Activated T-helper 2 cell treated with anti-CD3 and anti-CD28 coated beads, Interferon-gamma antibody, Interleukin-2, Interleukin-4, amounts not matched to agents 10 μg/mL and 5 μg/mL and 100 μg/mL, durations not matched to agents 14 hours and 24 hours and 36 hours (primary cell): ENCODE measurements around the gene B4GALNT3. TPM values are rescaled to one million over a fixed set of nuclear protein-coding genes. Genes with fewer than 3 reads are reported as not detected.

Experiments used
- DNase-seq: peaks from one replicate; pipeline ENCODE4 v3.0.0; 2021; ENCODE audit warnings: low spot score
- H3K27ac Mint-ChIP-seq: one replicate; pipeline ENCODE4 v1.8.0; 2021; ENCODE audit warnings: mixed read lengths
- H3K27me3 Mint-ChIP-seq: one replicate; pipeline ENCODE4 v1.8.0; 2021; ENCODE audit warnings: low read depth, mixed read lengths
- H3K36me3 Mint-ChIP-seq: one replicate; pipeline ENCODE4 v1.8.0; 2021; ENCODE audit warnings: low read depth, mixed read lengths
- H3K4me1 Mint-ChIP-seq: one replicate; pipeline ENCODE4 v1.8.0; 2021; ENCODE audit warnings: low read depth, mixed read lengths
- H3K4me3 Mint-ChIP-seq: one replicate; pipeline ENCODE4 v1.8.0; 2021; ENCODE audit warnings: low read depth, mild to moderate bottlenecking, moderate library complexity, mixed read lengths
- H3K9me3 Mint-ChIP-seq: one replicate; pipeline ENCODE4 v1.8.0; 2021; ENCODE audit warnings: mixed read lengths
- intact Hi-C: fragments of 100-400 bp; cut with micrococcal nuclease; formaldehyde crosslinking; loops from one replicate; pipeline ENCODE4 v1.15.1; 2023
- total RNA-seq: library from RNA; stranded (reverse); gene quantifications from 2 replicates; pipeline ENCODE4 v1.2.3, GENCODE V29; 2022

The B4GALNT3 gene
- total RNA-seq, 1 donor from 2014 or later = 6.9 TPM

DNA sequence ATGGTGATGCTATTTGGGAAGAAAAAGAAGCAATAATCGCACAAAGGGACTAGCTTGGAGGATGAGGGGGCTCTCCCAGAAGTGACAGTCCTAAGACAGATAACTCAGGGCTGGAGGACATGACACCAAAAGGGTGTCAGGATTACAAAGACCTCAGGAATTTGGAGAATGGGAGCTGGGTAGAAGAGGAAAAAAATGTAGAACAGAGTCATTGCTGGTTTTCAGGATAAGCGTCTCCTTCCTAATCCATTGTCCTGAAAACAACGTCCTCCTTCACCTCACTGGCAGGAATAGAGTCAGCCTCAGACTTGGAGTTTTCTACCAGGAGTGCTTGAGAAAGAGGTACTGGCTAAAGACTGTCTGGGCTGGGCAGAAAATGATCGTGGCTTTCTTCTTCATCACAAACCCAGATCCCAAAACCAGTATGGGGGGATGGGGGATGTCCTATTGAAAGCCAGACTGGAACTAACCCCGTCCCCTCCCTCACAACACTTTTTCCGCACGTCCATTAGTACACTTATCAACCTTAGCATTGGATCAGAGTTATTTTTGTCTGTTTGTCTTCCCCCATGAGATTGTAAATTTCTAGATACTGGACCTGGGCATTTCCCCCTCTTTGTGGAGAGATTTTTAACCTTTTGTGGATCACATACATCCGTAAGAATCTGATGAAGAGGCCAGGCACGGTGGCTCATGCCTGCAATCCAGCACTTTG is 14.3 kb downstream of the B4GALNT3 start:
- H3K27ac Mint-ChIP-seq = no peak overlapping the region
- no peaks in the 10 kb centered on the region for H3K4me1 Mint-ChIP-seq
- H3K36me3 Mint-ChIP-seq = no peaks in the 10 kb centered on the region
- peaks cover 26% of the 10 kb centered on the region for H3K27me3 Mint-ChIP-seq
- DNase-seq = no peak
- intact Hi-C loops = no loop called here
- no peaks in the 10 kb centered on the region for H3K9me3 Mint-ChIP-seq
- no peak overlapping the region for H3K4me3 Mint-ChIP-seq

DNA sequence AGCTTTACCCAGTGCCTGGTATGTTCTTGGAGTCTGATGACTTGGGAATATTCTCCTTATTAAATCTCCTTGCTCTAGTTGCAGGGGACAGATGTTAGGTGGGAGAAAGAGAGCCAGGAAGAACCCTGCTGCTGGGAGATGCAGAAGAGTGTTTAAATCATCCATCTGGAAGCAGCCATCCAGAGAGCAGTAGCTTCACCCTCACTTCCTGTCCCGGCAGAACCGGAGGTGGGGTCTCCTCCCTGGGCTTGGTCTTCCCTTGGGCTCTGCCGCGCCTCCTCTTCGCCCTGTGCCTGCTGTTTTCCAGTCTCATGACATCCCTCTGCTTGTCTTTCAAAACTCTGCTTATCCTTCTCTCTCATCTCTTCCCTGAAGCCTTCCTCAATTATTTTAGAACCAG is 15.5 kb downstream of the B4GALNT3 start:
- intact Hi-C loops = no loop called here
- no peaks in the 10 kb centered on the region for H3K4me1 Mint-ChIP-seq
- H3K36me3 Mint-ChIP-seq = no peaks in the 10 kb centered on the region
- H3K27me3 Mint-ChIP-seq = peaks cover 26% of the 10 kb centered on the region
- no peak overlapping the region for H3K4me3 Mint-ChIP-seq
- H3K27ac Mint-ChIP-seq = no peak overlapping the region
- H3K9me3 Mint-ChIP-seq = no peaks in the 10 kb centered on the region
- DNase-seq = no peak

DNA sequence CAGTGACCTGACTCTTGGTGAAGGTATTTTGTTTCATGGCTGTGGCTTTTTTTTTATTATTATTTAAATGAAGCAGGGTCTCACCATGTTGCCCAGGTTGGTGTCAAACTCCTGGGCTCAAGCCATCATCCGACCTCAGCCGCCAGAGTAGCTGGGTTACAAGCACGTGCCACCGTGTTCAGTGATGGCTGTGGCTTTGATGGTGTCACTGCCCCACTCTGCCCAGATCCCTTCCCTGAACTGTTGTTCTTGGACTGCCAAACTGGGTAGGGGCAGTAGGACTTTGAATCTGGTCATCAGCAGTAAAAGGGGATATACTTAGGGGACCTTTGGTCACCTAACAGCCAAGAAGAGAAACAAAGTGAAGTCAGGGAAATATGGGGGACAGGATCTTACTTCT is 19.4 kb downstream of the B4GALNT3 start:
- no peaks in the 10 kb centered on the region for H3K9me3 Mint-ChIP-seq
- H3K4me1 Mint-ChIP-seq = no peaks in the 10 kb centered on the region
- no peak overlapping the region for H3K4me3 Mint-ChIP-seq
- intact Hi-C loops = no loop called here
- H3K27me3 Mint-ChIP-seq = peaks cover 30% of the 10 kb centered on the region
- H3K36me3 Mint-ChIP-seq = no peaks in the 10 kb centered on the region
- H3K27ac Mint-ChIP-seq = no peak overlapping the region
- DNase-seq = no peak

DNA sequence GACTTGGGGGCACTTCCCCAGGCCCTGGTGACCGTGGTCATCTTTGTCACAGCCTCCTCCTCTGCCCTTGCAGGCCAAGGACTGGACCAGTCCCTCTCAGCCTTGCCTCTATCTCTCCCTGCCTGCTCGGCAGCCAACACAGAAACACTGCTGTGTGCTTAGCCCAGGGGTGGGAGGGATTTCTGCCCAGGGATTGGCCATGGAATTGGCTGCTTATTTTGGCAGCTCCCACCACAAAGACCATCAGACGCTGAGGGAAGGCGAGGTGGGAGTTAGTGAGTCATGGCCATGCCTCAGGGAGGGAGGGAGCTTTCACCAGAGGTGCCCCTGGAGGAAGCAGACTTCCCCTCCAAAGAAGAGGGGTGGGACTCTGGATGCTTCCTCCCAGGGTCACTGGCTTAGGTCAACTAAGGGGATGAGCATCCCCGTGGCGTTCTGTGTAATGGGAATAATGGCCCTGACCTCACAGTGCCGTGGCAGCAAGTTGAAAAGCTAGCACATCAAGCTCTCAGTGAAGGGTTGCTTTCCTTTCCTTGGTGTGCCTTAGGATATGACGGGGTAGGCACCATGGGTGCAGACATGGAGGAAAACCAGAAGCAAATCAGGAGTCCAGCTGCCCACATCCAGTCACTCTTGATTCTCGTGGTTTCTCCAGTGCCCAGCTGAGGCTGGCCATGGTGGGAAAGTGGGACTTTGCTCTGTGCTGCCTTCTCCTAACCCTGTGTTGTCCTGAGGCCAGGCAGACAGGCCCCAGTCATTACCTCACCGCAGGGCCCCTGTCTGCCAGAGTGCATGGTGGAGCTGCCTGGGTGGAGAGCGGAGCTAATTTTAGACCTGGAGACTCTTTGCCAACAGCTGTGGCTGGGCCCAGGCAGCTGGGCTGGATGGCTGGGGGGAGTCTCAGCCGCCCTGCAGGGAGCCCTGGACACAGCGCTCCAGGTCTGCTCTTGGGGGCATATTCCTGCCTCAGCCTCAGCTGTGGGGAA is 21.4 kb downstream of the B4GALNT3 start:
- Mint-ChIP-seq H3K27me3 (peaks cover 28% of the 10 kb centered on the region), H3K36me3 (no peaks in the 10 kb centered on the region), H3K27ac (no peak overlapping the region), H3K4me3 (no peak overlapping the region), H3K4me1 (no peaks in the 10 kb centered on the region), H3K9me3 (no peaks in the 10 kb centered on the region)
- no peak for DNase-seq
- intact Hi-C loops = no loop called here

DNA sequence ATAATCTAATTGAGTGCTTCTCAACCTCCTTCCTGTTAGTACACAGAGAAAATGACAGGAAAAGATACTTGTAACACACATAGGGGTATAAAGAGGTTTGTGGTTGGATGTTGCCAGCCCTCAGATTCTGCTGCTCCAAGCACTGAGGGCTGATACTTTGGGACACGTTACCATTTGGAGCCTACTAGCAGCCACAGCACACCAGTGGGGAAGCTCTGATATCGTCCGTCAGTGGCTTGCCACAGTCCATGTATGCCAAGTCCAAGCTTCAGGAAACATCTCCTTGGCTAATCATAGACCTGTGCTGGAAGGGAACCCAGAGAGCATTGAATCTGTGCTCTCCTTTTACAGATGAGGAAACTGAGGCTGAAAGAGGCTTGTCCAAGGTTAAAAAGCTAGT is 22.3 kb downstream of the B4GALNT3 start:
- Mint-ChIP-seq H3K36me3 (no peaks in the 10 kb centered on the region), H3K4me3 (no peak overlapping the region), H3K9me3 (no peaks in the 10 kb centered on the region), H3K27me3 (peaks cover 26% of the 10 kb centered on the region), H3K4me1 (no peaks in the 10 kb centered on the region), H3K27ac (no peak overlapping the region)
- intact Hi-C loops = no loop called here
- no peak for DNase-seq

DNA sequence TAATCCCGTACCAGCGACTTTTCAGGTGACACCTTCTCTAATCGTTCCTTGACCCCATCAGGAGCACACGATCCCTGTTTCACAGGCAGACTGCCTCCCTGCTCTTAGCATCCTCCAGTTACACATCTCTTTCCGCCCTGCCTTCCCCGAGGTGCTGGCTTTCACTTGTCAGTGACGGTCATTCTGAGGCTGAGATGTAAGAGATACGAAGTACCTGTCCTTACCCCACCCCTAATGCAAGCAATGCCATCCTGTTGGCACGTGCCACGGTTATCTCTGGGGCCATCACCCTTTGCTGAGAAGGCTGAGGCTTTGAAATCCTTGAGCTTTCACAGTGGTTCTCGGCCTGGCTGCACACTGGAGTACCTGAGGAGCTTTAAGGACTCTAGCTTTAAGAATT is 24.4 kb downstream of the B4GALNT3 start:
- DNase-seq = no peak
- intact Hi-C loops = no loop called here
- Mint-ChIP-seq H3K36me3 (no peaks in the 10 kb centered on the region), H3K9me3 (no peaks in the 10 kb centered on the region), H3K27me3 (peaks cover 24% of the 10 kb centered on the region), H3K4me1 (peaks cover 3% of the 10 kb centered on the region), H3K4me3 (no peak overlapping the region), H3K27ac (no peak overlapping the region)

DNA sequence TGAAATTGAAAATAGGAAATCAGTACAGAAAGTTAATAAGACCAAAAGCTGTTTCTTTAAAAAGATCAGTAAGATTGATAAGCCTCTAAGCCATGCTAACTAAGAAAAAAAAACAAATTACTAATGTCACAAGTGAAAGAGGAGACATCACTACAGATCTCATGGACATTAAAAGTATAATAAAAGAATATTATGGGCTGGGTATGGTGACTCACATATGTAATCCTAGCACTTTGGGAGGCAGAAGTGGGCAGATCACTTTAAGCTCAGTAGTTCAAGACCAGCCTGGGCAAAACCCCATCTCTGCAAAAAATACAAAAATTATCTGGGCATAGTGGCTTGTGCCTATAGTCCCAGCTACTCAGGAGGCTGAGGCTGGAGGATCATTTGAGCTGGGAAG is 30.5 kb downstream of the B4GALNT3 start:
- no peaks in the 10 kb centered on the region for H3K36me3 Mint-ChIP-seq
- intact Hi-C loops = no loop called here
- peaks cover 10% of the 10 kb centered on the region for H3K9me3 Mint-ChIP-seq
- H3K27me3 Mint-ChIP-seq = peaks cover 8% of the 10 kb centered on the region
- no peak overlapping the region for H3K4me3 Mint-ChIP-seq
- H3K27ac Mint-ChIP-seq = no peak overlapping the region
- peaks cover 3% of the 10 kb centered on the region for H3K4me1 Mint-ChIP-seq
- no peak for DNase-seq

DNA sequence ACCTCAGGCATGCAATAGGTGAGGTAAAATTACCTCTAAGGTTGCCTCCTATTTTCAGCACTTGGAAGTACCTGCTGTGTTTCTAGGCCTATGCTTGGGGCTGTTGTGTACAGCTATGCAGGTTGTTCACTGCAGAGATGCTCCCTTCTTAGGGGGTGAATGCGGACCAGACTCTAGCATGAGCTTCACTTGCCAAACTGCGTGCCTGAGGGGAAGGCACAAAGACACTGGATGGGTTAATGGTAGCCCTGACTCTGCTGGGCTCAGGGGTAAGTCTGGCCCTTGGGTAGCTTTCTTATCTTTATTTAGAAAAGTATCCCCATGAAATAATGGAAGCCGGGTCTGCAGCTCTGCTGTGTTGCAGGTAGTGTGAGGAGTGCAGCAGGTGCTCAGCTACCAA is 35.7 kb downstream of the B4GALNT3 start:
- no peak overlapping the region for H3K27ac Mint-ChIP-seq
- no peaks in the 10 kb centered on the region for H3K36me3 Mint-ChIP-seq
- DNase-seq = no peak
- H3K4me1 Mint-ChIP-seq = peaks cover 7% of the 10 kb centered on the region
- H3K4me3 Mint-ChIP-seq = no peak overlapping the region
- H3K27me3 Mint-ChIP-seq = peaks cover 6% of the 10 kb centered on the region
- intact Hi-C loops = no loop called here
- H3K9me3 Mint-ChIP-seq = peaks cover 4% of the 10 kb centered on the region

DNA sequence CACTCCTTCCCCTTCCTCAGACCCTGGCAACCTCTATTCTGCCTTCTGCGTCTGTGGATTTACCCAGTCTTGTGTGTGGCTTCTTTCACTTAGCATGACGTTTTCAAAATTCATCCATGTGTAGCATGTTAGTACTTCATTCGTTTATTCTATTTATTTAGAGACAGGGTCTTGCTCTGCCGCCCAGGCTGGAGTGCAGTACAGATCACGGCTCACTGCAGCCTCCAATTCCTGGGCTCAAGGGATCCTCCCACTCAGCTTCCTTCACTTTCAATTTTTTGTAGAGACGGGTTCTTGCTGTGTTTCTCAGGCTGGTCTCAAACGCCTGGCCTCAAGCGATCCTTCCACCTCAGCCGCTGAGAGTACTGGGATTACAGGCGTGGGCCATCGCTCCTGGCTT is 37.0 kb downstream of the B4GALNT3 start:
- Mint-ChIP-seq H3K27ac (no peak overlapping the region), H3K4me3 (no peak overlapping the region), H3K4me1 (peaks cover 7% of the 10 kb centered on the region), H3K9me3 (no peaks in the 10 kb centered on the region), H3K36me3 (no peaks in the 10 kb centered on the region), H3K27me3 (peaks cover 6% of the 10 kb centered on the region)
- intact Hi-C loops = no loop called here
- DNase-seq = no peak

DNA sequence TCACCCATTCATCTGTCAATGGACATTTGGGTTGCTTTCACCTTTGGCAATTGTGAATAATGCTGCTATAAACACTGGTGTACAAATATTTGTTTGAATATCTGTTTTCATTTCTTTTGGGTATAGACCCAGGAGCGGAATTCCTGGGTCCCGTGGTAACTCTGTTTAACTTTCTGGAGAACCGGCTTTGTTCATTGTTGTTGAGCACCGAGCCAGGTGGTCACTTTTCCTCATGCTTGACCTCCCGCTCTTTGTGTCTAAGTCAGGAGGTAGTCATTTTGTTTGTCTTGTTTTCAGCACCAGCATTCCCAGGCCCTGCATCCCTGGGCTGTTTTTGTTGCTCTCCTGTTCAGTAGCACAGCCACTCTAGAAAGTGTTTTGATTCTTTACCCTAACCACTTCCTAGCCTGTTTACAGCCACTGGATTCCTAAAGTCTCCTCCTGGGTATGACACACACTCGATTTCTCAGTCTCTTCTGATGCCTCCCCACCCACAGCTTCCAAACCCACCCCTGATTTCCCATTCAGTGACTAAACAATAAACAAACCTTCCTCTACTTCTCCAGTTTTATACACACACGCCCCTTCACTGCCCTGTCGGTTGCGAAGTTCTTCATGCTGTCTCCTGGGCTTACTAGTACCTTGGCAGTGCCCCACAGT is 37.9 kb downstream of the B4GALNT3 start:
- H3K4me3 Mint-ChIP-seq = no peak overlapping the region
- peaks cover 7% of the 10 kb centered on the region for H3K4me1 Mint-ChIP-seq
- DNase-seq = no peak
- no peaks in the 10 kb centered on the region for H3K36me3 Mint-ChIP-seq
- H3K27me3 Mint-ChIP-seq = peaks cover 6% of the 10 kb centered on the region
- H3K27ac Mint-ChIP-seq = no peak overlapping the region
- no peaks in the 10 kb centered on the region for H3K9me3 Mint-ChIP-seq
- intact Hi-C loops = no loop called here

DNA sequence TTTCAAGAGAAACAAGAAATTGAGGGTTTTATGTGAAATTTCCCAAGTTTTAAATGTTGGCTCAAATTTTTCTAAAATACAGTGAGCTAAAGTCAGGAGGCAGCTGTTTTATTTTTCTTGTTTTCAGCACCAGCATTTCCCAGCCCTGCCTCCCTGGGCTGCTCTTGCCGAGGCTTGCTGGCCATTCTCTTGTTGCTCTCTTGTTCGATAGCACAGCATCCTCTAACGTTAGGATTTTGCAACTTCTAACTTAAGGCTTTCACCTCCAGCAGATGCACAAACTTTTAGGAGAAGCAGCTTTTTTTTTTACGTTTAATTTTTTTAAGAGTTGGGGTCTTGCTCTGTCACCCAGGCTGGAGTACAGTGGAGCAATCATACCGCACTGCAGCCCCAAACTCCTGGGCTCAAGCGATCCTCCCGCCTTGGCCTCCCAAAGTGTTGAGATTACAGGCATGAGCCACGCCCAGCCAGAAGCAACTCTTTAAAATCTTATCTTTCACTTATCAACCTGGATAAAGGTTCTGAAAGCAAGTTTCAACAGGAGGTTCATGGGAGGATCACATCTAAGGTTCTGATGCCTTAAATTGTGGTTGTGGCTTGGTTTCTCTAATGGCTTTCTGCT is 40.2 kb downstream of the B4GALNT3 start:
- Mint-ChIP-seq H3K36me3 (no peaks in the 10 kb centered on the region), H3K27ac (no peak overlapping the region), H3K27me3 (peaks cover 14% of the 10 kb centered on the region), H3K4me1 (peaks cover 7% of the 10 kb centered on the region), H3K4me3 (no peak overlapping the region), H3K9me3 (no peaks in the 10 kb centered on the region)
- no peak for DNase-seq
- intact Hi-C loops = no loop called here

DNA sequence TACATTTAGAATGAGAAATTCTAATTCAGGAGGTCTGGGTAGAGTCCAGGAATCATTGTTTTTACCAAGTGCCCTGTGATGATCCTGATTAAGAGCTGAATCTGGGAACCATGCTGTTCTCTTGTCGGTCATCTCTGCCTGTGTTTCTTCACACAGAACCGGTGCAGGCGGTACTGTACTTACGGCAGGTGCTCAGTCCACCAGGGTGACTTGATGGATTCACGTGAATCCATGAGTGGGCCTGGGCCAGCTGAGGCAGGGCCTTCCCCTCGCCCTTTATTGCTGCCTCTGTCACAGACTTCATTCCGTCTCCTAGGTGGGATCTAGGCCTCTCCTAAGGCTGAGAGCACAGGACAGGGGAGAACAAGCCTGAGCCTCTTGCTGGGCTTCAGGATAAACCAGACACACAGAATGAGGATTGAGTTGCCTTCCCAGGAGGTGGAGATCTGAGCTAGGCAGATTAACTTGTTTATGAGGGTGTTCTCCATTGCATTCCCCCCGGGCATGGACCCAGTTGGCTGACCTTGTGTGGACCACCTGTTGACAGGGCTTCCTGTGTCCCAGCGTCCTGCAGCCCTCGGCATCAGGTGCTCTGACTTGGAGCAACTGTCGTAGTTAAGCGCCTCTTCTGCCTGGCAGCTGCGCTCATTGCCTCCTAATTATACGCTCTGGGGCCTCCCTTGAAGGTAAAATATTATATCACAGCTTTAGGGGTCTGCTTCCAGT is 42.1 kb downstream of the B4GALNT3 start:
- H3K4me1 Mint-ChIP-seq = peaks cover 7% of the 10 kb centered on the region
- no peak overlapping the region for H3K4me3 Mint-ChIP-seq
- no peak overlapping the region for H3K27ac Mint-ChIP-seq
- H3K9me3 Mint-ChIP-seq = no peaks in the 10 kb centered on the region
- DNase-seq = no peak
- H3K36me3 Mint-ChIP-seq = no peaks in the 10 kb centered on the region
- H3K27me3 Mint-ChIP-seq = peaks cover 19% of the 10 kb centered on the region
- intact Hi-C loops = no loop called here
